Endothelial cell of umbilical vein (primary cell): ENCODE results near the gene GRAMD1A. TPM values are rescaled to one million over a fixed set of nuclear protein-coding genes. Genes with fewer than 3 reads are reported as not detected.

Experiments
- BruUV-seq: library from RNA; stranded (reverse); fragments of 400-500 nt; replicated peaks from 2 replicates; lab custom pipeline; 2021; lab: Mats Ljungman, UMichigan
- CTCF ChIA-PET: fragments of 300-600, 350-600 bp; sonication (Branson Sonifier 250); formaldehyde crosslinking; loops from one replicate; lab custom pipeline; 2021; ENCODE audit warnings: antibody characterized with exemption, inconsistent platforms; lab: Charles Lee
- POLR2A ChIA-PET: fragments of 300-600, 350-600 bp; sonication (Branson Sonifier 250); formaldehyde crosslinking; loops from one replicate; lab custom pipeline; 2021; ENCODE audit warnings: antibody characterized with exemption, inconsistent platforms; lab: Charles Lee
- DNase-seq: peaks from one replicate; pipeline ENCODE4 v3.0.0-alpha.2; 2011; ENCODE audit warnings: low read depth, low spot score
- FAIRE-seq: peaks from 2 replicates; lab custom pipeline; 2011; peaks lifted over from hg19 to GRCh38; lab: Jason Lieb, UNC
- H2AFZ ChIP-seq: 2 replicates; pipeline ENCODE4 v1.6.0; 2012; ENCODE audit warnings: low read depth, low read length, control low read depth, inconsistent platforms
- H3K27ac ChIP-seq: 2 replicates; pipeline ENCODE4 v1.5.1; 2011; ENCODE audit warnings: low read depth, mild to moderate bottlenecking, control low read depth, low read length, moderate library complexity; ENCODE audit not compliant: insufficient read depth
- H3K27me3 ChIP-seq, 2 experiments: 2 replicates each; pipeline versions ENCODE4 v1.6.0 to v1.6.1; 2011; ENCODE audit warnings: low read length in 2 of 2, mixed read lengths in 1 of 2; ENCODE audit not compliant: control insufficient read depth in 2 of 2, insufficient read depth in 2 of 2
- H3K36me3 ChIP-seq, 2 experiments: 2 replicates in 1 of 2; 3 replicates in 1 of 2; pipeline ENCODE4 v1.5.1; 2011; ENCODE audit warnings: low read length in 2 of 2, mild to moderate bottlenecking in 1 of 2, moderate library complexity in 1 of 2; ENCODE audit not compliant: control insufficient read depth in 2 of 2, insufficient read depth in 2 of 2; ENCODE audit errors: extremely low read depth in 1 of 2
- H3K4me1 ChIP-seq: 3 replicates; pipeline ENCODE4 v1.5.1; 2011; ENCODE audit warnings: mild to moderate bottlenecking, low read length; ENCODE audit not compliant: control insufficient read depth, insufficient read depth; ENCODE audit errors: extremely low read depth
- H3K4me2 ChIP-seq: 2 replicates; pipeline ENCODE4 v1.6.1; 2011; ENCODE audit warnings: low read length, control low read depth, mixed read lengths; ENCODE audit not compliant: insufficient read depth
- H3K4me3 ChIP-seq, 3 experiments: fragments of 200-600 bp in 1 of 3; sonication (generic), shearing (Covaris generic) in 1 of 3; replicated peaks in 1 of 3; 2 replicates each; pipeline ENCODE4 v1.5.1; 2011 to 2016; ENCODE audit warnings: control low read depth in 3 of 3, low read length in 3 of 3, mild to moderate bottlenecking in 2 of 3, inconsistent platforms in 1 of 3, low read depth in 1 of 3, moderate library complexity in 1 of 3; ENCODE audit not compliant: insufficient read depth in 1 of 3
- H3K79me2 ChIP-seq: 2 replicates; pipeline ENCODE4 v1.6.0; 2012; ENCODE audit warnings: low read length, inconsistent platforms; ENCODE audit not compliant: control insufficient read depth, insufficient read depth
- H3K9ac ChIP-seq: replicated peaks from 2 replicates; pipeline ENCODE3; 2011; ENCODE audit warnings: low read length, control low read depth; ENCODE audit not compliant: insufficient read depth; ENCODE audit errors: extremely low read depth
- H3K9me1 ChIP-seq: replicated peaks from 3 replicates; pipeline ENCODE4 v1.6.0; 2011; ENCODE audit warnings: mild to moderate bottlenecking, low read length; ENCODE audit not compliant: control insufficient read depth, insufficient read depth; ENCODE audit errors: extremely low read depth
- H3K9me3 ChIP-seq: replicated peaks from 2 replicates; pipeline ENCODE4 v1.5.1; 2012; ENCODE audit warnings: low read length, inconsistent platforms; ENCODE audit not compliant: control insufficient read depth, insufficient read depth
- H4K20me1 ChIP-seq: replicated peaks from 2 replicates; pipeline ENCODE3; 2011; ENCODE audit warnings: mild to moderate bottlenecking, low read length; ENCODE audit not compliant: control insufficient read depth, insufficient read depth; ENCODE audit errors: extremely low read depth
- CTCF ChIP-seq, 2 donors: IDR thresholded peaks; 1 replicate in 1 of 2; 2 replicates in 1 of 2; pipeline ENCODE4 v1.5.1; 2011; ENCODE audit warnings: low read length in 2 of 2, mild to moderate bottlenecking in 2 of 2, moderate library complexity in 2 of 2, control low read depth in 1 of 2, inconsistent platforms in 1 of 2, low read depth in 1 of 2; ENCODE audit not compliant: insufficient read depth in 1 of 2; ENCODE audit errors: extremely low read depth in 1 of 2
- EZH2 ChIP-seq: IDR thresholded peaks from 2 replicates; pipeline ENCODE4 v1.6.1; 2012; ENCODE audit warnings: borderline replicate concordance, low read depth, mild to moderate bottlenecking, moderate library complexity, low read length, inconsistent platforms; ENCODE audit not compliant: severe bottlenecking
- FOS ChIP-seq: IDR thresholded peaks from 2 replicates; pipeline ENCODE4 v1.6.1; 2011; ENCODE audit warnings: mild to moderate bottlenecking, low read length, moderate library complexity, borderline replicate concordance; ENCODE audit not compliant: insufficient read depth
- GATA2 ChIP-seq: IDR thresholded peaks from 2 replicates; pipeline ENCODE4 v1.7.0; 2011; ENCODE audit warnings: low read depth, mild to moderate bottlenecking, moderate library complexity, mixed read lengths, low read length; ENCODE audit not compliant: insufficient read length, insufficient read depth
- JUN ChIP-seq: IDR thresholded peaks from 2 replicates; pipeline ENCODE4 v1.6.1; 2011; ENCODE audit warnings: borderline replicate concordance, low read depth; ENCODE audit not compliant: insufficient read length, insufficient read depth
- MAX ChIP-seq: IDR thresholded peaks from 2 replicates; pipeline ENCODE4 v1.6.1; 2011; ENCODE audit not compliant: insufficient read depth, insufficient read length
- MYC ChIP-seq: IDR thresholded peaks from one replicate; pipeline ENCODE4 v1.6.1; 2011; ENCODE audit warnings: mild to moderate bottlenecking, low read depth, low read length
- POLR2A ChIP-seq: IDR thresholded peaks from 2 replicates; pipeline ENCODE4 v1.6.1; 2012; ENCODE audit warnings: low read depth, mild to moderate bottlenecking, control low read depth, low read length
- POLR2AphosphoS5 ChIP-seq: IDR thresholded peaks from 2 replicates; pipeline ENCODE4 v1.6.1; 2012; ENCODE audit warnings: low read depth, mild to moderate bottlenecking, control low read depth, low read length, moderate library complexity; ENCODE audit not compliant: insufficient read depth
- dilution Hi-C: fragments of 300-500 bp; cut with MboI; formaldehyde crosslinking; loops from one replicate; pipeline ENCODE4 v1.15.0; 2019; ENCODE audit warnings: low sequenced_read_pairs; ENCODE audit not compliant: extremely low pct_ligation_motif_present
- intact Hi-C: fragments of 100-400 bp; cut with micrococcal nuclease; formaldehyde crosslinking; loops from one replicate; pipeline ENCODE4 v1.10.0; 2022
- polyA plus RNA-seq, 4 experiments: library from polyadenylated mRNA; depleted of rRNA in 3 of 4; stranded (reverse) in 3 of 4; unstranded in 1 of 4; fragments of >200 nt; gene quantifications; 2 replicates each; pipeline versions ENCODE4 v1.2.1 to v1.2.3, GENCODE V29; 2011 to 2012; ENCODE audit warnings: missing spikeins in 1 of 4
- total RNA-seq: library from RNA; stranded (reverse); gene quantifications from 2 replicates; pipeline ENCODE4 v1.2.3, GENCODE V29; 2021

Gene GRAMD1A
- total and polyA plus RNA-seq, 2 donors (not counting 3 experiments of a cell fraction or from before 2014, with no cell fraction given): 127 to 130 TPM

GRCh38 chr19:34979819-34980640 lies 20.1 kb upstream of the GRAMD1A start:
- DNase-seq (no peak), FAIRE-seq (no peak)
- H3K27ac ChIP-seq: no peak overlapping the region
- dilution Hi-C loops: no loop called here
- no peaks in the 10 kb centered on the region for H3K9me3 ChIP-seq
- BruUV-seq: no TSS peak
- peaks cover 2% of the 10 kb centered on the region for H3K4me1 ChIP-seq
- ChIA-PET POLR2A (no interaction called here), CTCF (interaction anchor here (0.6 to 1.7 kb wide), 3 partner anchors 9 to 33 kb away, joined by 3 to 4 read pairs (median 3); no protein-coding TSS in a partner anchor)
- no peak overlapping the region for H3K4me3 ChIP-seq
- H3K27me3 ChIP-seq: peaks cover 0 to 3% of the 10 kb centered on the region in 2 experiments
- no peak overlapping the region for H2AFZ ChIP-seq
- H3K9me1 ChIP-seq: no peaks in the 10 kb centered on the region
- H3K79me2 ChIP-seq: no peaks in the 10 kb centered on the region
- no peaks in the 10 kb centered on the region for H4K20me1 ChIP-seq
- intact Hi-C loops: no loop called here
- no peak overlapping the region for H3K9ac ChIP-seq
- no peak overlapping the region for H3K4me2 ChIP-seq
- no peak for TF ChIP-seq EZH2
- no peak for TF ChIP-seq MYC
- no peak for TF ChIP-seq JUN
- TF ChIP-seq POLR2A: no peak
- TF ChIP-seq CTCF (IDR thresholded peaks at IDR 0.05; ENCODE audit: extremely low read depth in 1 of 2, insufficient read depth in 1 of 2, low read depth in 1 of 2, low read length in 2 of 2): no peak
- TF ChIP-seq FOS: no peak
- no peak for TF ChIP-seq GATA2
- TF ChIP-seq MAX: no peak
- TF ChIP-seq POLR2AphosphoS5: no peak
- no peaks in the 10 kb centered on the region for H3K36me3 ChIP-seq
